Inflammatory macrophage (primary cell): Measurements from ENCODE around the gene RAB31.
A peak's percentile ranks its signal among the peaks of the same experiment; 100 is the strongest.

ENCODE experiments used
- DNase-seq, 2 donors: peaks; one replicate each; pipeline ENCODE4 v3.0.0-alpha.2; 2020 to 2022

RAB31 gene

GRCh38 chr18:9694174-9694573 is 13.9 kb upstream of the RAB31 start:
- DNase-seq = no peak

- DNase-seq = no peak
These were observed 13.1 kb upstream of the RAB31 start for GRCh38 chr18:9694952-9695495.

- no peak for DNase-seq
These were observed 12.5 kb upstream of the RAB31 start for GRCh38 chr18:9695605-9696004.

GRCh38 chr18:9696112-9696511 is 12.0 kb upstream of the RAB31 start:
- DNase-seq = no peak

GRCh38 chr18:9696701-9697100 is 11.4 kb upstream of the RAB31 start:
- no peak for DNase-seq

- no peak for DNase-seq
These were observed 11.0 kb upstream of the RAB31 start for GRCh38 chr18:9697121-9697520.

GRCh38 chr18:9698497-9698896 is 9.6 kb upstream of the RAB31 start:
- DNase-seq = no peak

- DNase-seq = no peak
These were observed 7.8 kb upstream of the RAB31 start for GRCh38 chr18:9700261-9700796.

- peak; percentile 68 to 83 for DNase-seq
These were observed 6.3 kb upstream of the RAB31 start for GRCh38 chr18:9701609-9702349.

GRCh38 chr18:9704233-9705118 is 3.6 kb upstream of the RAB31 start:
- DNase-seq = no peak

GRCh38 chr18:9705183-9705829 is 2.8 kb upstream of the RAB31 start:
- peak; percentile 22 to 26 for DNase-seq

- no peak for DNase-seq
These were observed 1.8 kb upstream of the RAB31 start for GRCh38 chr18:9706081-9706935.

GRCh38 chr18:9707381-9708056 is 582 bp upstream of the RAB31 start:
- DNase-seq = peak; percentile 23 to 46

- peak; percentile 18 to 21 for DNase-seq
These were observed 568 bp downstream of the RAB31 start for GRCh38 chr18:9708434-9709303.

- peak; percentile 50 to 66 for DNase-seq
These were observed 1.3 kb downstream of the RAB31 start for GRCh38 chr18:9709304-9709877.

GRCh38 chr18:9710037-9710436 is 1.9 kb downstream of the RAB31 start:
- DNase-seq = no peak

- peak; percentile 84 to 85 for DNase-seq
These were observed 3.4 kb downstream of the RAB31 start for GRCh38 chr18:9711361-9712129.

GRCh38 chr18:9712130-9712577 is 4.1 kb downstream of the RAB31 start:
- no peak for DNase-seq

GRCh38 chr18:9712611-9713010 is 4.5 kb downstream of the RAB31 start:
- DNase-seq = peak; percentile 69 to 71
